ENCODE results near the gene TRABD2A.

- TF ChIP-seq, protein P1, sequence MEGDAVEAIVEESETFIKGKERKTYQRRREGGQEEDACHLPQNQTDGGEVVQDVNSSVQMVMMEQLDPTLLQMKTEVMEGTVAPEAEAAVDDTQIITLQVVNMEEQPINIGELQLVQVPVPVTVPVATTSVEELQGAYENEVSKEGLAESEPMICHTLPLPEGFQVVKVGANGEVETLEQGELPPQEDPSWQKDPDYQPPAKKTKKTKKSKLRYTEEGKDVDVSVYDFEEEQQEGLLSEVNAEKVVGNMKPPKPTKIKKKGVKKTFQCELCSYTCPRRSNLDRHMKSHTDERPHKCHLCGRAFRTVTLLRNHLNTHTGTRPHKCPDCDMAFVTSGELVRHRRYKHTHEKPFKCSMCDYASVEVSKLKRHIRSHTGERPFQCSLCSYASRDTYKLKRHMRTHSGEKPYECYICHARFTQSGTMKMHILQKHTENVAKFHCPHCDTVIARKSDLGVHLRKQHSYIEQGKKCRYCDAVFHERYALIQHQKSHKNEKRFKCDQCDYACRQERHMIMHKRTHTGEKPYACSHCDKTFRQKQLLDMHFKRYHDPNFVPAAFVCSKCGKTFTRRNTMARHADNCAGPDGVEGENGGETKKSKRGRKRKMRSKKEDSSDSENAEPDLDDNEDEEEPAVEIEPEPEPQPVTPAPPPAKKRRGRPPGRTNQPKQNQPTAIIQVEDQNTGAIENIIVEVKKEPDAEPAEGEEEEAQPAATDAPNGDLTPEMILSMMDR (IDR thresholded peaks at IDR 0.05), result no peak
- TF ChIP-seq POLR2A (IDR thresholded peaks at IDR 0.05) (no peak), POLR2AphosphoS5 (IDR thresholded peaks at IDR 0.05) (no peak)
Observed at GRCh38 chr2:84792856-84793522, 87.9 kb downstream of the TRABD2A start.

Measured in prostate gland (tissue), 2 donors.